ENCODE data around the gene AFP.

DNA sequence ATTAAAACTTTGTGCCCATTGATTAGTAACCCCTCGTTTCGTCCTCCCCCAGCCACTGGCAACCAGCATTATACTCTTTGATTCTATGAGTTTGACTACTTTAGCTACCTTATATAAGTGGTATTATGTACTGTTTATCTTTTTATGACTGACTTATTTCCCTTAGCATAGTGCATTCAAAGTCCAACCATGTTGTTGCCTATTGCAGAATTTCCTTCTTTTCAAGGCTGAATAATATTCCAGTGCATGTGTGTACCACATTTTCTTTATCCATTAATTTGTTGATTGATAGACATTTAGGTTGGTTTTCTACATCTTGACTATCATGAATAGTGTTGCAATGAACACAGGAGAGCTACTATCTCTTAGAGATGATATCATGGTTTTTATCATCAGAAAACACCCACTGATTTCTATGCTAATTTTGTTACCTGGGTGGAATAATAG is 28.8 kb upstream of the AFP start:
- TF ChIP-seq, protein P1, sequence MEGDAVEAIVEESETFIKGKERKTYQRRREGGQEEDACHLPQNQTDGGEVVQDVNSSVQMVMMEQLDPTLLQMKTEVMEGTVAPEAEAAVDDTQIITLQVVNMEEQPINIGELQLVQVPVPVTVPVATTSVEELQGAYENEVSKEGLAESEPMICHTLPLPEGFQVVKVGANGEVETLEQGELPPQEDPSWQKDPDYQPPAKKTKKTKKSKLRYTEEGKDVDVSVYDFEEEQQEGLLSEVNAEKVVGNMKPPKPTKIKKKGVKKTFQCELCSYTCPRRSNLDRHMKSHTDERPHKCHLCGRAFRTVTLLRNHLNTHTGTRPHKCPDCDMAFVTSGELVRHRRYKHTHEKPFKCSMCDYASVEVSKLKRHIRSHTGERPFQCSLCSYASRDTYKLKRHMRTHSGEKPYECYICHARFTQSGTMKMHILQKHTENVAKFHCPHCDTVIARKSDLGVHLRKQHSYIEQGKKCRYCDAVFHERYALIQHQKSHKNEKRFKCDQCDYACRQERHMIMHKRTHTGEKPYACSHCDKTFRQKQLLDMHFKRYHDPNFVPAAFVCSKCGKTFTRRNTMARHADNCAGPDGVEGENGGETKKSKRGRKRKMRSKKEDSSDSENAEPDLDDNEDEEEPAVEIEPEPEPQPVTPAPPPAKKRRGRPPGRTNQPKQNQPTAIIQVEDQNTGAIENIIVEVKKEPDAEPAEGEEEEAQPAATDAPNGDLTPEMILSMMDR (conservative IDR thresholded peaks at IDR 0.05; ENCODE audit: low read depth, low read length) = no peak
- TF ChIP-seq RAD21 (IDR thresholded peaks at IDR 0.05; ENCODE audit: low read length) (no peak), BHLHE40 (IDR thresholded peaks at IDR 0.05; ENCODE audit: low read depth, low read length) (no peak), POLR2A (IDR thresholded peaks at IDR 0.05; ENCODE audit: low read depth, low read length) (no peak), CEBPB (IDR thresholded peaks at IDR 0.05; ENCODE audit: low read depth, low read length) (no peak), RFX5 (IDR thresholded peaks at IDR 0.05; ENCODE audit: low read depth, low read length) (no peak), FOS (IDR thresholded peaks at IDR 0.05; ENCODE audit: low read depth, low read length) (no peak), MXI1 (IDR thresholded peaks at IDR 0.05; ENCODE audit: borderline replicate concordance, low read depth, low read length) (no peak), MAFK (IDR thresholded peaks at IDR 0.05; ENCODE audit: low read depth, low read length) (no peak)
- TF ChIP-seq, protein P2, sequence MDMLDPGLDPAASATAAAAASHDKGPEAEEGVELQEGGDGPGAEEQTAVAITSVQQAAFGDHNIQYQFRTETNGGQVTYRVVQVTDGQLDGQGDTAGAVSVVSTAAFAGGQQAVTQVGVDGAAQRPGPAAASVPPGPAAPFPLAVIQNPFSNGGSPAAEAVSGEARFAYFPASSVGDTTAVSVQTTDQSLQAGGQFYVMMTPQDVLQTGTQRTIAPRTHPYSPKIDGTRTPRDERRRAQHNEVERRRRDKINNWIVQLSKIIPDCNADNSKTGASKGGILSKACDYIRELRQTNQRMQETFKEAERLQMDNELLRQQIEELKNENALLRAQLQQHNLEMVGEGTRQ (IDR thresholded peaks at IDR 0.05; ENCODE audit: low read depth, low read length) = no peak
- TF ChIP-seq, protein P3, sequence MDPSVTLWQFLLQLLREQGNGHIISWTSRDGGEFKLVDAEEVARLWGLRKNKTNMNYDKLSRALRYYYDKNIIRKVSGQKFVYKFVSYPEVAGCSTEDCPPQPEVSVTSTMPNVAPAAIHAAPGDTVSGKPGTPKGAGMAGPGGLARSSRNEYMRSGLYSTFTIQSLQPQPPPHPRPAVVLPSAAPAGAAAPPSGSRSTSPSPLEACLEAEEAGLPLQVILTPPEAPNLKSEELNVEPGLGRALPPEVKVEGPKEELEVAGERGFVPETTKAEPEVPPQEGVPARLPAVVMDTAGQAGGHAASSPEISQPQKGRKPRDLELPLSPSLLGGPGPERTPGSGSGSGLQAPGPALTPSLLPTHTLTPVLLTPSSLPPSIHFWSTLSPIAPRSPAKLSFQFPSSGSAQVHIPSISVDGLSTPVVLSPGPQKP (IDR thresholded peaks at IDR 0.05; ENCODE audit: borderline replicate concordance, low read depth, low read length) = no peak
